Midbrain (tissue), 1 donor: ENCODE measurements around the gene BAHCC1.

Experiments used
- DNase-seq: peaks from one replicate; lab custom pipeline; 2025; lab: John Stamatoyannopoulos, UW

The BAHCC1 gene

DNA sequence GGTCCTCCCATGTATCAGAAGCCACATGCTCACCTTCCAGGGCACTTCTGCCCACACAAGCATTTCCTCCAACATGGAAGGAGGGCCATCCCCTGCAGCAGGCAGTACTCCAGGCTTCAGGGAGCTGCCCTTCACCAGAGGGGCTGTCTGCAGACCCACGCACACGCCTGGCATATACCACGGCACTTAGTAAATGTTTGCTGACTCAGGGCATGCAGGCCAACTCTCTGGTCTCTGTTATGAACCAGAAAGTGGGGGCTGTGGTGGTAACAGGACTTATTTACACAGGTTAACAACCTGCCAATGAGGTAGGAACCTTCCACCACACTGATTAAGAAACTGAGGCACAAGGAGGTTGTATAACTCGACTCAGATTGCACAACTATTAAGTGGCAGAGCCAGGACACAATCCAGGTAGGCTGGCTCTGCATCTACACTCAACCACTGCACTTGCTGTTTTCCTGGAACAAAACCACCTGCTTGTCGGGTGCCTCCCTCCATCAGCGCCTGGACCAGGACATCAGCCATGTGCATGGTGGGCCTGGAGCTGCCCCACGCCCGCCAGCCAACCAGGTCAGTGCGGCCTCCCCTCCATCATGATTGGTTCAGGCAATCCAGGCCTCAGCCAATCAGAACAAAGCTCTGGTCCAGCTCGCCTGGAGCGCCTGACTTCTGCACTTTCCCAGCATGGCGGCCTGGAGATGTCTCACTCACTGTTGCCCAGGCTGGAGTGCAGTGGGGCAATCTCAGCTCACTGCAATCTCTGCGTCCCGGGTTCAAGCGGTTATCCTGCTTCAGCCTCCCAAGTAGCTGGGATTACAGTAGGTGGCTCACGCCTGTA is 98.2 kb downstream of the BAHCC1 start:
- DNase-seq: no peak

DNA sequence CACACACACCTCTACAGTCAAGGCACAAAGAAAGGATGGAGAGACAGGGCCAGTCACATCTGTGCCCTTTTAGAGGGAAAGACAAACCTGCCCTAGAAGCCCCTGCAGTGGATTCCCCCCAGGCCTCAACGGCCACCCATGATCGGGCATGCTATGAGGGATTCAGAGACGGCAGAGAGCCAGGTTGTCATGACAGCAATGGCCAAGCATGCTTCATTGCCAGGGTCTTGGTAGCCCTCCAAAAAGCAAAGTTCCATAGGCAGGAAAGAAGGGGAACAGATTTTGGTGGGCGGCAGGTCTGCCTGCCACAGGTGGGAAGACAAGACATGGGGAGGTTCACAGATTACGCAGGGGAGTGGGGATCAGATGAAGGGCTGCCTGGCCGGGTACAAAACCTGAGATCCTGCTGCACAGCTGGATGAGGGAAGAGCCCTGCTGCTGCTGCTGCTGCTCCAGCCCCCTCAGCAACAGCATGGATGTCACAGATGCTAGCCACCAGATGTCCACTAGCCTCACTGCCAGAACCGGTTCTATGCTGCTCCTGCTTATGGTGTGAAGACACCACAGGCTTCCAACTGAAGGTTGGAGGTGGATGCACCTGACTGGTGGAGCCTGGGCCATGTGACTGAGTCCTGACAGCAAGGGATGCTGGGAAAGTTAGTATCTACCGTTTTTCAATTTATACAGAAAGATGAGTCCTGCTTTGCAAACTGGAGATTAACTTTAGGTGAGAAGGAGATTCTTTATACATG is 99.5 kb downstream of the BAHCC1 start:
- DNase-seq: no peak

DNA sequence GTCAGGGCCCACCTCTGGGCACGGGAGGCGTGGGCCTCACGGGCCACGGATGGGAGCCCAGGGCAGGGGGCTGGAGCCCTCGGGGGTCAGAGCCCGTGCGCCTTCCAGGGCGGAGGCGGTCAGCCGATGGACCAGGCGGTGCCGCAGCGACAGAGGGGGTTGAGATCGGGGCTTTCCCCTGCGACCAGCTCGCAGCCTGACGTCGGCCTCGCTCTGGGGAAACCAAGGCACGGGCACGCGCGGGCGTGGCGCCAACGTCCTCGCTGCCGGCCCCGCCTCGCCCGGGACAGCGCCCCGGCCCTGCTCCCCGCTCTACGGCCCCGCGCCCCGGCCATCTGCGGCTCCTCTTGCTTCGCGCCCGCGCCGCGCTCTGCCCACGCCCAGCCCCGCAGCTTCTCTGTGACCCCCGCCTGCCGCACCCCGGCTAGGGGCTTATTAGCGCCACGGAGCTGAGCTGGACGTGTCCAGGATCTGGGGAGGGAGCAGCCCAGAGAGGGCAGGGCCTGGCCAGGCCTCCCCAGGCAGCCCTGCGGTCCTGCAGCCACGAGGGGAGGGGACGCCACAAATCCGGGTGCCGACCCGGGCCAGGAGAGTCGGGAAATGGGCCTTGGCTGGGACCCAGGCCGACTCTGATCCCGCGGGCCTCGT is 103.8 kb downstream of the BAHCC1 start:
- DNase-seq: no peak

DNA sequence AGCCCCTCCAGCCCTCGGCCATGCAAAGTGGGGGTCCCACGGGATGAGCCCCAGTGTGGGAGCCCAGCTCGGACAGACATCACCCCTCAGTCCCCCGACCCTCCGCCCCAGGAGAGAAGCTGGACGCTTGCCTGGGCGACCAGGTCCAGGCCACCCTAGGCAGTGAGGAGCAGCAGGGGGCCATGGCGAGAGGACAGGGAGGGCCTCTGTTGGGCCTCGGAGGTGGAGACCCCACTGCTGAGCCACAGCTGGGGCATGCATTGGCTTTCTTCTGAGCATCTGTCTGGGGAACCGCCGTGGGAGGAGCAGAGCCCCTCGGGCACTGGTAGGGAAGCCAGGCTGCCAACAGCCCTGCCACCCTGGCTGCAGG is 104.3 kb downstream of the BAHCC1 start:
- DNase-seq: no peak

DNA sequence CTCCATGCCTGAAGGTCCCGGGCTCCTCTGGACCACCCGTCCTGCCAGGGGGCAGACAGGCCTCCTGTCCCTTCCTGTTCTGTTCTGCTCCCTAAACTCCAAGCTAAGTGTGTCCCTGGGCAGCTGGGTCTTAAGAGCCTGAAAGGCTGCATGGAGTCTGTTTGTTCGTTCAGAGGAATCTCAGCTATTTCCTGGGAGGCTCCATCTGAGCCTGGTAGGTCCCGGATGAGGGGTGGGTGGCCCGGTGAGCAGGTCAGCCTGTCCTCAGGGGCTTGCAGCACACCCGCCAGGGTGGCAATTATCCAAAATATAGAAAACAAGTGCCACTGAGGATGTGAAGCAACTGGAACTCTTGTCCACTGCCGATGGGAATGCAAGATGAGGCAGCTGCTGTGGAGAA is 104.8 kb downstream of the BAHCC1 start:
- no peak for DNase-seq

DNA sequence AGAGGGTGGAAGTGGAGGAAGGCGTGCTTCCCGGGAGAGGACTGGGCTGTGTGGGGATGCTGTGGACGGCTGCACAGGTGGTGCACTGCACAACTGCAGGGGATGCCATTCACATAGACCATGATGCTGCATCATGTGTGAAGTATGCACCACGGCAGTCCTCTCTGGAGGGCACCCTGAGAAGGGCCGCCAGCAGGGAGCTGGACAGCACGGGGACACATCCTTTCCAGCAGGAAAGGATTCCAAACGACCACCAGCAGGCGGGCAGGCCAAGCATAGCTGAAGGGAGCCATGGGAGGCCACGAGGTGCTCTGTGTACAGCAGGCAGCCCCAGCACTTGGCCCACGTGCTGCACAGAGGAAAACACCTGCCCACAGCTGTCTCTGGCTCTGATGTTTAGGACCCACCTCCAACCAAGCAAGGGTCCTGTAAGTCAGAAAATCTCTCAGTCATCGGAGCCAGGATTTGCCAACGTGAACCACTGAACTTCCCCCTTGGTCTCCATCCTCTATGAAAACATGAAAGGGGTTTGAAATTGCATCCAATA is 107.3 kb downstream of the BAHCC1 start:
- no peak for DNase-seq

DNA sequence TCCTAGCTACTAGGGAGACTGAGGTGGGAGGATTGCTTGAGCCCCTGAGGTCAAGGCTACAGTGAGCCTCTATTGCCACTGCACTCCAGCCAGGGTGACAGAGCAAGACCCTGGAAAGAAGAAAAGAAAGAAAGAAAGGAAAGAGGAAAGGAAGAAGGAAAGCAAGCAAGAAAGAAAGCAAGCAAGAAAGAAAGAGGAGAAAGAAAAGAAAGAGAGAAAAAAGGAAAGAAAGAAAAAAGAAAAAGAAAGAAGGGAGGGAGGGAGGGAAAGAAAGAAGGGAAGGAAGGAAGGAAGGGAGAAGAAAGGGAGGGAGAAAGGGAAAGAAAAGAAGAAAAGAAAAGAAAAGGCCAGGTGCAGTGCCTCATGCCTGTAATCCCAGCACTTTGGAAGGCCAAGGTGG is 108.4 kb downstream of the BAHCC1 start:
- DNase-seq: no peak

DNA sequence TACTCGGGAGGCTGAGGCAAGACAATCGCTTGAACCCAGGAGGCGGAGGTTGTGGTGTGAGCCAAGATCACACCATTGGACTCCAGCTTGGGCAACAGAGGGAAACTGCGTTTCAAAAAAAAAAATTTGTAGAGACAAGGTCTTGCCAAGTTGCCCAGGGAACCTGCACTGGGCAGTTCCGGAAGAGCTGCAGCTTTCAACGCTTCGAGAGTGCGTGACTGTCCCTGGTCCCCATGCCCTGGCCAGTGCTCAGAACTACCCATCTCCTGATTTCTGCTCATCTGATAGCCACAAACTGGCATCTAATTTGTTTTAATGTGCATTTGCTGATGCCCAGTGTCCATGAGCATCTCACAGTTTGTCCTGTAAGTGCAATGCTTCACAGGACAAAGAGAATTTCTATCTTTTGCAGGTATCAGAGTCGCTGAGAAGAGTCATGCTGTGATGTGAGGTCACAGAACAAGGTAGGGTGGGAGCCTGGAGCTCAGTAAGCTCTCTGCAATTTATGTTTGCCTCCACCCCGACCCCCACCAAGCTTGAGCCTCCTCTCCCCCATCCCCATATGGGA is 113.5 kb downstream of the BAHCC1 start:
- DNase-seq: no peak

DNA sequence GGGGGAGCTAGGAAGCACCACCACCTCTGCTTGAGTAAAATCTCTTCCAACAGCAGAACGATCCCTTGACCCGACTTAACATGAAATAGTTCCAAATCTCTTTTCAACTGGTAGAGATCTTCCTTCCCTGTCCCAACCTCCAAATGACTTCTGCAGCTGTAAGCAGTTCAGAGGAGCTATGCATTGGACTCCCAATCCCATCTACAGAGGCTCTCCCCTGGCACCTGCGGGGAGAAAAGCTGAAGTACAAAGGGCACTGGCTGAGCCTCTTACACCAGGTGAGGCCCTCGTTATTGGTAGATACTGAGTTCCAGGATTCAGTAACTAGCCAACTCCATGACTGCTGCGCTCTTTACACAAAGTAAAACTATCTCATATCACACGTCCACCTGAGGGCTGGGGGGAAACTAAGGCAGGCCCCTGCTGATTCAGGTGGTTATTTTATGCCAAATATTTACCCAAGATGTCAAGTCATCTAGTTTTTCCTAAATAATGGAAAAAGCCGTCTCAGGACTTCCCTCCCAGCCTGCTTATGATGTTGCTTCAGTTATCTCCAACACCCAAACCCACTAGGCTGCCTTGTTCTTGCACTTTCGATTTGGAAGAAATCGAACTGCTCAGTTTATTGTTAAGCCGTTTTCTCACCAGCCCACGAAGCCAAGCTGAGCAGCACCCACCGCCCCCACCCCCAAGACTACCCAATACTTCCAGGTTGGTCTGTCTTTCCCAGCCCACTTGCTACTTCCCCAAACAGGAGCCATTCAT is 114.1 kb downstream of the BAHCC1 start:
- no peak for DNase-seq

DNA sequence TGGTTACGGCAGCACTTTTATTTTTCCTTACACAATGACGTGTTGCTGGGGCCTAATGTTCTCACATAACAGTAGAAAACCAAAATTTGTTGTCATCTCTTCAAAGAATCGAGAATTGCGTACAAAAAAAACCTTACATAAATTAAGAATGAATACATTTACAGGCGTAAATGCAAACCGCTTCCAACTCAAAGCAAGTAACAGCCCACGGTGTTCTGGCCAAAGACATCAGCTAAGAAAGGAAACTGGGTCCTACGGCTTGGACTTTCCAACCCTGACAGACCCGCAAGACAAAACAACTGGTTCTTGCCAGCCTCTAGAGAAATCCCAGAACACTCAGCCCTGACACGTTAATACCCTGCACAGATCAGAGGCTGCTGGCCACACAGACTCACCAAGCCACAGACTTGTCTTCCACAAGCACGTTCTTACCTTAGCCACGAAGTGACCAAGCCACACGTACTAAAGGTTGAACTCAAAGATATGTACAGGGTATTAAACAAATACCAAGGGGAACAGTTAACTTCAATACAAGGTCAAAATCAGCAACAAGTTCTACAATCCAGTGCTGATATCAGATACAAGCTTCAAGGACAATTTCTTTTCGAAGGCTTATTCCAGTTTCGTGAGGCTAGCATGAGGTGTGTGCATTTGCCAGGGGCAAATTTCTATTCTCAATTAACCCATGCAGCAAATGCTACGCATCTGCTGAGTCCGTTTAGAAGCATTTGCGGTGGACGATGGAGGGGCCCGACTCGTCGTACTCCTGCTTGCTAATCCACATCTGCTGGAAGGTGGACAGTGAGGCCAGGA is 114.9 kb downstream of the BAHCC1 start:
- DNase-seq: no peak

DNA sequence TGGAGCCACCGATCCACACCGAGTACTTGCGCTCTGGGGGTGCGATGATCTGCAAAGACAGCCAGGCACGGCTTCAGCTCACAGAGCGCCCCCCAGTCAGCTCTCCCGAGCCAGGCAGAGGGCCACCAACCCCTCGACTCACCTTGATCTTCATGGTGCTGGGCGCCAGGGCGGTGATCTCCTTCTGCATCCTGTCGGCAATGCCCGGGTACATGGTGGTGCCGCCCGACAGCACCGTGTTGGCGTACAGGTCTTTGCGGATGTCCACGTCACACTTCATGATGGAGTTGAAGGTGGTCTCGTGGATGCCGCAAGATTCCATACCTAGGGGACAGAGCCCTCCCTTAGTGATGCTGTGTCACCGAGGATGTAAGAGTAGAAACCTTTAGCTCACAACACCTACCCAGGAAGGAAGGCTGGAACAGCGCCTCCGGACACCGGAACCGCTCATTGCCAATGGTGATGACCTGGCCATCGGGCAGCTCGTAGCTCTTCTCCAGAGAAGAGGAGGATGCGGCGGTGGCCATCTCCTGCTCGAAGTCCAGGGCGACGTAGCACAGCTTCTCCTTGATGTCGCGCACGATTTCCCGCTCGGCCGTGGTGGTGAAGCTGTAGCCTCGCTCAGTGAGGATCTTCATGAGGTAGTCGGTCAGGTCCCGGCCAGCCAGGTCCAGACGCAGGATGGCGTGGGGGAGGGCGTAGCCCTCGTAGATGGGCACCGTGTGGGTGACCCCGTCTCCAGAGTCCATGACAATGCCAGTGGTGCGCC is 115.7 kb downstream of the BAHCC1 start:
- DNase-seq: no peak

DNA sequence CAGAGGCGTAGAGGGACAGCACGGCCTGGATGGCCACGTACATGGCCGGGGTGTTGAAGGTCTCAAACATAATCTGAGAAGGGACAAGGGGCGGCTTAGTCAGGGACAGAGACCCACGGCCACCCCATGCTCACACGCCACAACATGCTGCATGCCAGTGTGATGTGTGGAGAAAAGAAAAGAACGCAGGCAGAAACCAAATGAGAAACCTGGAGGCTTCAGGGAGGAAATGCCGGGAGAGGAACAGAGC is 116.2 kb downstream of the BAHCC1 start:
- no peak for DNase-seq

DNA sequence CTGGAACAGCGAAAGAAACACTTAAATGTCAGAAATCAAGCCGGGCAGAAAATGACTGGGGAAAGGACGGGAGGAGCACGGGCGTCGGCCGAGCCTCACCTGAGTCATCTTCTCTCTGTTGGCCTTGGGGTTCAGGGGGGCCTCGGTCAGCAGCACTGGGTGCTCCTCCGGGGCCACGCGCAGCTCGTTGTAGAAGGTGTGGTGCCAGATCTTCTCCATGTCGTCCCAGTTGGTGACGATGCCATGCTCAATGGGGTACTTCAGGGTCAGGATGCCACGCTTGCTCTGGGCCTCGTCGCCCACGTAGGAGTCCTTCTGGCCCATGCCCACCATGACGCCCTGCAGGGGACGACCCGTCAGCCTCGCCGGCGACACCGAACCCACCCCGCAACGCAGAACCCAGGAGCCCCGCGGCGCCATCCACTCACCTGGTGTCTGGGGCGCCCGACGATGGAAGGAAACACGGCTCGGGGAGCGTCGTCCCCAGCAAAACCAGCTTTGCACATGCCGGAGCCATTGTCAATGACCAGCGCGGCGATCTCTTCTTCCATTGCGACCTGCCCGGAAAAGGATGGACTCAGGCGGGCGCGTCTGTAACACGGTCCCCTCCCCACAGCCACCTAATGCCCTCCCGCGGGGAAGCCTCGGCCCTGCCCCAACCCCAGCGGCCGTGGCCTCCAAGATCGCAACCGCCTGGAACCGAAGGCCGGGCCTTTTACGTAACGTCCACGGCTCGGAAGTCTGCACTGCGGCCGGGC is 116.7 kb downstream of the BAHCC1 start:
- DNase-seq: no peak

DNA sequence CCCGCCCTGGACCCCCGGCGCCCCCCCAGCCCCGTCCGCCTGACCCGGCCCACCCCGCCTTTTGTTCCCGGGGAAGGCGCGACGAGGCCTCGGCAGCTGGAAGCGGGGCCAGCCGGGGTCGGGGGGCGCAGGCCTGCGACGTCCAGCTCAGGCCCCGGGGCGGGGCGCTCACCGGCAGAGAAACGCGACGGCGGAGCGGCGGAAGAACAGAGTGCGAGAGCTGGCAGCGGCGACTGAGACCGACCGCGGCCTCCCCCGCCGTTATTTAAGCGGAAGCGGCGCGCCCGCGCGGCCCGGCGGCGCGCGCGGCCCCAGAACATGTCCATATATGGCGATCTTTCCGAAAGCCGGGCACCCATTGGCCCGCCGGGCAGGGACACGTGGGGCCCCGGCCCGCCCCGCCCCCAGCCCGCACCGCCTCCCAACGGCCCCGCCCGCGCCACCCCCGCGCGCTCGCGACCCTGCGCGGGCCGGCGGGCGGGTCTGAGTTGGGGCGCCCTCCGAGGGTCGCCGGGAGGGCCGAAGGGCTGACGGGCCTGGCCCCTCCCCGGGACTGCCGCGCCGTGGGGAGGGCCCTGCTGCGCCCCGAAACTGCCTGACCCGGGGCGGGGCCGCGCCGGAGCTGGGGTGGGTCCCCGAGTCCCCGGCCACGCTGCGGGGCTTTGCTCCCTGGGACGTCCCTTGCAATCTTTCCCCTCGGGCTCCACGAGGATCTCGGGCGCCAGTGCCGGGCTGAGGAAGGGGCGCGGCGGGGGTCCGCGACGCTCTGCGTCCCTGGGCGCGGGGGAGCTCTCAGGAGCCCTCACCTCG is 117.5 kb downstream of the BAHCC1 start, which contains the start of gene ACTG1:
TSS of gene ACTG1 (minus strand) at position 238 of the 810 bp plus-strand sequence. CDS start 445 bp downstream, outside the sequence.
- peak; percentile 89 for DNase-seq

DNA sequence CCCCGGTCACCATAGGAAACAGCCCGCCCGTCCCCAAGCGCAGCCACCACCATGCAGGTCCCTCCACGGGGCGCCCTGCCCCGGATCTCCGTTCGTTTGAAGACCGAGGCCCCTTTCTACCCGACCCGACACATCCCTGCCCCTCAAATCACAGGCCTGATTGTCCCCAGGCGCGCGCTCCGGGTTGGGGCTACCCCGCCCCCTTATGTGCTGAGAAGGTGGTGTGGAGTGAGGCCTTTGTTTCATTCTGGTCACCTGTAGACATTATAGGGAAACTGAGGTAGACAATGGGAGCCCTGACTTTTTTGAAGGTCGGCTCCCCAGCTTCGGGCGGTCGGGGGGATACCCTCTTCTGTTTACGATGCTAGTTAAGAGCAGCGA is 118.1 kb downstream of the BAHCC1 start:
- peak; percentile 68 for DNase-seq

DNA sequence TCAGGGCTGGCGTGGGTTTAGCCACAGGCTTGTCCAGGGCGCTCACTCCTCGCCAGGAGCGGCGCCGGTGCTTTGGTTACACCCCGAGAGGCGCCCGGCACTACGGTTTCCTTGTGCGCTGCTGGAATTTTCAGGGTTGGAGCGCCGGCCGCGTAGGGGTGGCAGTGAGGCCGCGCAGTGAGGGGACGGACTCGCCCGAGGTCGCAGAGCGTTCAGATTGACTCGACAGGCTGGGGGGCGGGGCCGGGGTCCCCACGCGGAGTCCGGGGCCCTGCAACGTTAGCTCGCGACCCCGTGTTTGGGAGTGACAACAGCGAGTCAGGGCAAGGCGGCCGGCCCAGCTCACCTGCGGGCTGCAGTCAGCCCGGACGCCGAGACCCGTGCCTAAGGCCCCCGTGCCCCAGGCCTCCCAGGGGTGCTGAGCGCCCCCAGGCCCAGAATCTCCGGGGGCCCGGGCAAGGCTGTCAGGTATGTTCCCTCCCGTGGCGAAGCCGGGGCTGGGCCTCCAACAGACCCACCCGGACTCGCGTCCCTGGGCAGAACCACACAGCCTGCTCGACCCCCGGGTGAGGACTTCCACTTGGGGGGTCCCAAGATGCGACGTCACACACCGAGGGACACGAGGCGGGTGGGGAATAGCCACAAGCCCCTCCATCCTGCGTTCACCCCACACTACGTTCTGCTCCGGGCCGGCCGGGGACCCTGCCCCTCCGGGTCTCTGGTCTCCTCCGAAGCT is 118.7 kb downstream of the BAHCC1 start:
- DNase-seq: peak; percentile 68

DNA sequence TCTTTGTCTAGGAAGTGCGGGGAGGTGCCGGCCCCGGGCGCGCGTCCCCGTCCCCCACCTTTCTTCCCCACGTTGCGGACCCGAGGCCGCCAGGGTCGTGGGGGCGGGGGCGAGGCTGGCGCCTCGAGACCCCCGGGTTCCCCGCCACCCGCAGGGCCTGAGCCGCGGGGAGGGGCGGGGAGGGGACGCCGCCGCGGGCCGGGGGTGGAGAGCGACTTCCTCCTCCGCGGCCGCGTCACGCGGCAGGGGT is 119.2 kb downstream of the BAHCC1 start:
- no peak for DNase-seq
